GM15510 (cell line): ENCODE data around the gene DFFA.

Source experiments
- POLR2A ChIP-seq: IDR thresholded peaks from 3 replicates; pipeline ENCODE4 v1.6.1; 2011; ENCODE audit warnings: borderline replicate concordance; ENCODE audit not compliant: insufficient read length; ENCODE audit errors: extremely low read depth

DFFA gene

GRCh38 chr1:10489291-10490055 lies 17.1 kb upstream of the DFFA start:
- TF ChIP-seq POLR2A: no peak

GRCh38 chr1:10484521-10484920 lies 12.2 kb upstream of the DFFA start:
- no peak for TF ChIP-seq POLR2A

- TF ChIP-seq POLR2A: no peak
These were observed 8.3 kb upstream of the DFFA start for GRCh38 chr1:10480614-10481013.

- no peak for TF ChIP-seq POLR2A
These were observed 7.0 kb upstream of the DFFA start for GRCh38 chr1:10479296-10479695.

- TF ChIP-seq POLR2A: no peak
These were observed 3.2 kb upstream of the DFFA start for GRCh38 chr1:10475510-10475909.

- TF ChIP-seq POLR2A: peak; percentile 78
These were observed 2.5 kb upstream of the DFFA start, which contains the start of gene PEX14 for GRCh38 chr1:10474613-10475507. Gene PEX14 (plus strand): TSS chr1:10474950. CDS start chr1:10474967, 17 bp downstream.

- no peak for TF ChIP-seq POLR2A
These were observed 926 bp upstream of the DFFA start for GRCh38 chr1:10473145-10473765.

- no peak for TF ChIP-seq POLR2A
These were observed 714 bp downstream of the DFFA start for GRCh38 chr1:10471411-10472219.

- no peak for TF ChIP-seq POLR2A
These were observed 2.3 kb downstream of the DFFA start for GRCh38 chr1:10470043-10470442.

- no peak for TF ChIP-seq POLR2A
These were observed 5.3 kb downstream of the DFFA start for GRCh38 chr1:10467078-10467477.

GRCh38 chr1:10459184-10459583 lies 13.1 kb downstream of the DFFA start:
- TF ChIP-seq POLR2A: no peak

GRCh38 chr1:10457875-10458274 lies 14.5 kb downstream of the DFFA start:
- no peak for TF ChIP-seq POLR2A

- no peak for TF ChIP-seq POLR2A
These were observed 15.7 kb downstream of the DFFA start for GRCh38 chr1:10456661-10457060.

- TF ChIP-seq POLR2A: no peak
These were observed 16.3 kb downstream of the DFFA start for GRCh38 chr1:10456048-10456447.
